A549 (cell line): Measurements from ENCODE around the gene TPSB2. TPM values are rescaled to one million over a fixed set of nuclear protein-coding genes. Genes with fewer than 3 reads are reported as not detected.
"Not testable (repeated sequence)": the region's sequence is repeated elsewhere in the genome, so short reads cannot be mapped to it uniquely, and the experiment has no call there.

Experiments
- ATAC-seq, 2 experiments: fragments of 200-7000 bp in 1 of 2; fragments of >200 bp in 1 of 2; cut with Nextera tagmentation in 1 of 2; cut with Tn5 transposase in 1 of 2; 3 replicates each; pipeline versions ENCODE4 v1.8.0 to v1.9.1; 2018 to 2020; ENCODE audit warnings: mild to moderate bottlenecking in 1 of 2, moderate library complexity in 1 of 2
- CTCF ChIA-PET: fragments of 300-600 bp; sonication (Branson Sonifier 250); formaldehyde crosslinking; extraction: SDS; loops from one replicate; lab custom pipeline; 2021; ENCODE audit warnings: antibody characterized with exemption, inconsistent platforms; lab: Yijun Ruan, JAX
- POLR2A ChIA-PET: fragments of 350-600 bp; formaldehyde crosslinking; extraction: SDS; loops from one replicate; lab custom pipeline; 2021; ENCODE audit warnings: antibody characterized with exemption, inconsistent platforms; lab: Yijun Ruan, JAX
- DNase-seq, 2 experiments: peaks; one replicate each; pipeline versions ENCODE4 v3.0.0 to v3.0.0-alpha.2; 2011 to 2016; ENCODE audit warnings: low read depth in 1 of 2, low spot score in 1 of 2
- FAIRE-seq: peaks from 2 replicates; lab custom pipeline; 2011; peaks lifted over from hg19 to GRCh38; lab: Jason Lieb, UNC
- H3K27ac ChIP-seq, 2 experiments: fragments of >200 bp; sonication (Bioruptor Twin); formaldehyde crosslinking; 3 replicates each; pipeline ENCODE4 v1.5.1; 2016 to 2017
- H3K4me1 ChIP-seq: fragments of >200 bp; sonication (Bioruptor Twin); formaldehyde crosslinking; 3 replicates; pipeline ENCODE4 v1.6.1; 2016
- H3K4me2 ChIP-seq: fragments of >200 bp; sonication (Bioruptor Twin); formaldehyde crosslinking; 3 replicates; pipeline ENCODE4 v1.6.1; 2016
- H3K4me3 ChIP-seq: fragments of >200 bp; sonication (Bioruptor Twin); formaldehyde crosslinking; 3 replicates; pipeline ENCODE4 v1.5.1; 2016
- H3K9me3 ChIP-seq: fragments of >200 bp; sonication (Bioruptor Twin); formaldehyde crosslinking; 3 replicates; pipeline ENCODE4 v1.6.1; 2016
- CBX2 ChIP-seq: fragments of 200-600 bp; sonication (generic); IDR thresholded peaks from 2 replicates; pipeline ENCODE4 v1.6.1; 2016; ENCODE audit warnings: low read depth, mild to moderate bottlenecking, borderline replicate concordance
- CBX8 ChIP-seq: fragments of 200-600 bp; sonication (generic); IDR thresholded peaks from 2 replicates; pipeline ENCODE4 v1.6.1; 2016
- CHD2 ChIP-seq: fragments of 150-350 bp; IDR thresholded peaks from 2 replicates; pipeline ENCODE4 v1.6.1; 2014; ENCODE audit warnings: low read length; ENCODE audit not compliant: partially characterized antibody
- FOSL2 ChIP-seq, 2 experiments: fragments of 450-650 bp in 1 of 2; fragments of >200 bp in 1 of 2; sonication (Bioruptor Twin) in 1 of 2; formaldehyde crosslinking; IDR thresholded peaks; 2 replicates each; pipeline versions ENCODE4 v1.5.0 to v1.6.1; 2016 to 2020; ENCODE audit warnings: mild to moderate bottlenecking in 1 of 2, moderate library complexity in 1 of 2
- HEYL ChIP-seq: fragments of 250-450 bp; sonication (Bioruptor Pico); IDR thresholded peaks from 2 replicates; pipeline ENCODE4 v1.8.0; 2021; ENCODE audit warnings: mild to moderate bottlenecking, moderate library complexity
- HOXB13 ChIP-seq: fragments of 250-450 bp; sonication (Bioruptor Pico); IDR thresholded peaks from 2 replicates; pipeline ENCODE4 v1.5.0; 2020; ENCODE audit warnings: low read depth, mild to moderate bottlenecking, moderate library complexity
- MAFK ChIP-seq: fragments of 450-650 bp; IDR thresholded peaks from 2 replicates; pipeline ENCODE4 v1.6.1; 2014; ENCODE audit not compliant: partially characterized antibody
- RFX5 ChIP-seq: fragments of 450-650 bp; IDR thresholded peaks from 2 replicates; pipeline ENCODE4 v1.7.1; 2014; ENCODE audit warnings: antibody characterized with exemption, mild to moderate bottlenecking, moderate library complexity
- TFCP2L1 ChIP-seq: fragments of 250-450 bp; sonication (Bioruptor Pico); IDR thresholded peaks from 2 replicates; pipeline ENCODE4 v1.5.0; 2021; ENCODE audit warnings: mild to moderate bottlenecking
- WGBS: methylation state at CpG from one replicate; pipeline ENCODE4 v1.1.6; 2017; ENCODE audit errors: missing lambda C conversion rate; 5-methylcytosine and 5-hydroxymethylcytosine counted together
- polyA plus RNA-seq, 4 experiments: library from polyadenylated mRNA; depleted of rRNA in 3 of 4; stranded (reverse); fragments of >200 nt; fragmentation: RNase III in 1 of 4; extraction: RNeasy Plus Mini Kit Qiagen cat#74134 plus additional on column Dnase treatment in 1 of 4; gene quantifications; 2 replicates in 3 of 4; 3 replicates in 1 of 4; pipeline ENCODE4 v1.2.3, GENCODE V29; 2011 to 2017

TPSB2 gene
- polyA plus RNA-seq, 2 of the 4 experiments (the other 2 are of a cell fraction): not detected

- ATAC-seq (no peak), DNase-seq (no peak), FAIRE-seq (no peak)
- CTCF ChIA-PET: interaction anchor here (1.0 to 3.3 kb wide), 3 partner anchors 51 to 189 kb away, joined by 3 to 19 read pairs (median 4); no protein-coding TSS in a partner anchor
- H3K9me3 ChIP-seq: no peaks in the 10 kb centered on the region
- no peak overlapping the region for H3K4me2 ChIP-seq
- POLR2A ChIA-PET: no interaction called here
- WGBS: 74% methylated on average over 22 of the region's 22 CpGs
- no peak overlapping the region for H3K4me3 ChIP-seq
- no peaks in the 10 kb centered on the region for H3K4me1 ChIP-seq
- no peak overlapping the region for H3K27ac ChIP-seq
- no peak for TF ChIP-seq TFCP2L1
- TF ChIP-seq RFX5: no peak
- no peak for TF ChIP-seq CHD2
- TF ChIP-seq HEYL (CRISPR knock-in tag): no peak
- no peak for TF ChIP-seq CBX2
- TF ChIP-seq HOXB13 (CRISPR knock-in tag): no peak
- TF ChIP-seq FOSL2 (IDR thresholded peaks at IDR 0.05): no peak
- no peak for TF ChIP-seq FOSL2 (CRISPR knock-in tag; IDR thresholded peaks at IDR 0.05)
- no peak for TF ChIP-seq CBX8
Measured at GRCh38 chr16:1245452-1246020, 15.6 kb upstream of the TPSB2 start.

DNA sequence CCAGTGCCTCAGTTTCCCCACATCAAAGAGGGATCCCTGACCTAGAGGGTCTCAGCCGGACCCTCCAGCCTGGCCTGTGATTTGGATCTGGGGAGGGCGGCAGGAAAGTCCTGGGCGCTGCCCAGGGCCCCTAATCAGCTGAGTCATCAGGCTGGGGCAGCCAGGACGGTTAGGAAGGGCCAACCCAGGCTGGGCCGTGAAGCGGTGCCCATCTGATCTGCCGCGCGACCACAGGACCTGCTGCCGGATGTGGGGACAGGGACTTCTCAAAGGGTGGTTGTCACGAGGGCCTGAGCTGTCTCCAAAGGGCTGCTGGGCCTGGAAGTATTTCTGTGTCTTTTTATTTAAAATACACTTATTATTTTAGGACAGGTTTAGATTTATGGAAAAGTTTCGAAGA lies 14.9 kb upstream of the TPSB2 start:
- ATAC-seq: no peak
- 70% methylated on average over 8 of the region's 12 CpGs for WGBS

GRCh38 chr16:1243907-1244850 lies 14.2 kb upstream of the TPSB2 start:
- H3K4me3 ChIP-seq, H3K27ac ChIP-seq, DNase-seq, FAIRE-seq, H3K9me3 ChIP-seq, H3K4me2 ChIP-seq, ATAC-seq, POLR2A ChIA-PET, H3K4me1 ChIP-seq: not testable (repeated sequence)
- WGBS: 87% methylated on average over 18 of the region's 32 CpGs
- CTCF ChIA-PET: interaction anchor here (0.5 to 1.3 kb wide), 2 partner anchors 57 to 299 kb away, joined by 4 read pairs; no protein-coding TSS in a partner anchor

More for the DNA sequence above, 14.9 kb upstream of the TPSB2 start:
- ChIA-PET POLR2A (no interaction called here), CTCF (interaction anchor here (0.5 to 3.3 kb wide), 4 partner anchors 51 to 300 kb away, joined by 3 to 19 read pairs (median 4); no protein-coding TSS in a partner anchor)
- Histone ChIP-seq H3K4me3 (no peak overlapping the region), H3K4me1 (no peaks in the 10 kb centered on the region), H3K4me2 (no peak overlapping the region), H3K9me3 (no peaks in the 10 kb centered on the region), H3K27ac (0 out of 6 replicates have a peak overlapping the region, but pooled peaks of 1 of the 2 experiments have one; percentile 39)
- TF ChIP-seq MAFK (peak; percentile 25), HOXB13 (CRISPR knock-in tag) (no peak)
- no peak for FAIRE-seq
- no peak for DNase-seq

- H3K4me1 ChIP-seq, ATAC-seq, H3K4me2 ChIP-seq, DNase-seq, POLR2A ChIA-PET, CTCF ChIA-PET, H3K27ac ChIP-seq, H3K9me3 ChIP-seq, H3K4me3 ChIP-seq: not testable (repeated sequence)
- FAIRE-seq: peak; percentile 59
- WGBS: 71% methylated on average over 7 of the region's 11 CpGs
Measured at GRCh38 chr16:1243363-1243762, 13.4 kb upstream of the TPSB2 start.

GRCh38 chr16:1241081-1241480 lies 11.1 kb upstream of the TPSB2 start:
- POLR2A ChIA-PET, H3K4me1 ChIP-seq, H3K27ac ChIP-seq, H3K4me3 ChIP-seq, DNase-seq, FAIRE-seq, H3K4me2 ChIP-seq, H3K9me3 ChIP-seq, CTCF ChIA-PET: not testable (repeated sequence)
- no CpG with 5 or more reads among the region's 15 CpGs for WGBS
- peak in 1 of 2 experiments; percentile 16; a peak in 3 of 6 replicates for ATAC-seq

DNA sequence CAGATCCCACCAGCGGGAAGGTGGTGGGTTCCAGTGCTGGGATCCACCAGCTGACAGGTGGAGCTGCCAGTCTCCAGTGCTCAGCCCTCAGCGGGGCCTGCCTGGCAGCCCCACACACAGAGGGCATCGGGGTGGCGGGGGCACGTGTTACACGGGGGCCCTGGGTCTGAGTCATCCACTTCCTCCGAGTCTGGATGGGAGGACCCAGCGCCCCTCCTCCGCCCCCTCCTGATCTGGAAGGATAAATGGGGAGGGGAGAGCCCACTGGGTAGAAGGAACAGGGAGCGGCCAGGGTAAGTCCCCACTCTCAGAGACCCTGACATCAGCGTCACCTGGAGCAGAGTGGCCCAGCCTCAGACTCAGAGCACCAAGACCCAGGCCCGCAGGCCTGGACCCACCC lies 10.5 kb upstream of the TPSB2 start, which contains the start of gene TPSAB1:
TSS of gene TPSAB1 (plus strand) at position 270 of the 400 bp plus-strand sequence. CDS start 234 bp downstream, outside the sequence.
- DNase-seq, POLR2A ChIA-PET, H3K4me1 ChIP-seq, FAIRE-seq, H3K9me3 ChIP-seq, H3K4me3 ChIP-seq, H3K4me2 ChIP-seq, CTCF ChIA-PET, H3K27ac ChIP-seq: not testable (repeated sequence)
- WGBS: 100% methylated on average over 2 of the region's 12 CpGs
- peak in 1 of 2 experiments; percentile 4; a peak in 2 of 6 replicates for ATAC-seq

GRCh38 chr16:1239575-1239974 lies 9.6 kb upstream of the TPSB2 start:
- FAIRE-seq, ATAC-seq, H3K9me3 ChIP-seq, H3K27ac ChIP-seq, H3K4me2 ChIP-seq, POLR2A ChIA-PET, H3K4me3 ChIP-seq, H3K4me1 ChIP-seq, CTCF ChIA-PET, DNase-seq: not testable (repeated sequence)
- WGBS: 83% methylated on average over 1 of the region's 9 CpGs

DNA sequence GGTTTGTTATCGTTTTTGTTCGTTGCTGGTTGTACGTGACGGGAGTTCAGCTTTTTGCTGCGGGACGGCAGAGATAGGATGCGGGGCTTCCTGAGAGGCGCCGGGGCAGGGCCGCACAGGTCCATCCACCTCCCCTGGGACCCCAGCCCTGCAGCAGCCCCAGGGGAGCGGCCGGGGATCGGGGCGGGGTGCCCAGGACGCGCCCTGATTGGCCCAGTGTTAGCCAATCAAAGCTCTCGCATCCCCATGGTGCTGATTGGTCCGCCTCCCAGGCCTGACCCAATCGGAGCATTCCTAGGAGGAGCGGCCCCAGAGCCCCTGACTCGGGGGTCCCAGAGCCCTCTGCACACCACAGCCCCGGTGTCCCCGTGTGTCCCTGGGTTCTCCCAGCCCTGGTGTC lies 8.9 kb upstream of the TPSB2 start:
- WGBS: 90% methylated on average over 10 of the region's 23 CpGs
- H3K9me3 ChIP-seq, H3K4me2 ChIP-seq, H3K27ac ChIP-seq, POLR2A ChIA-PET, H3K4me1 ChIP-seq, DNase-seq, FAIRE-seq, H3K4me3 ChIP-seq: not testable (repeated sequence)
- CTCF ChIA-PET: interaction anchor here (0.6 to 1.2 kb wide), 4 partner anchors 30 to 182 kb away, joined by 3 to 4 read pairs (median 4); no protein-coding TSS in a partner anchor
- ATAC-seq: peak; percentile 30 to 46; a peak in 3 of 6 replicates
